SK-N-SH (cell line): ENCODE measurements around the gene RAB17. TPM values are rescaled to one million over a fixed set of nuclear protein-coding genes. Genes with fewer than 3 reads are reported as not detected.

Source experiments
- CTCF ChIA-PET: fragments of 300-600, 350-600 bp; formaldehyde crosslinking; extraction: SDS; loops from one replicate; lab custom pipeline; 2021; lab: Yijun Ruan, JAX
- POLR2A ChIA-PET: fragments of 350-600 bp; sonication (Branson Sonifier 250); formaldehyde crosslinking; extraction: SDS; loops from one replicate; lab custom pipeline; 2020; ENCODE audit warnings: antibody characterized with exemption, inconsistent platforms; lab: Yijun Ruan, JAX
- DNase-seq: peaks from one replicate; pipeline ENCODE4 v3.0.0; 2012
- H2AFZ ChIP-seq: fragments of 200-600 bp; sonication (generic); 2 replicates; pipeline ENCODE4 v1.8.1; 2016; ENCODE audit warnings: antibody characterized with exemption, mild to moderate bottlenecking, low read depth
- H3F3A ChIP-seq: fragments of 200-600 bp; sonication (generic); replicated peaks from 2 replicates; pipeline ENCODE3; 2016; ENCODE audit warnings: antibody characterized with exemption, mild to moderate bottlenecking; ENCODE audit not compliant: insufficient read depth
- H3K27ac ChIP-seq, 2 experiments: fragments of 200-500 bp in 1 of 2; fragments of 200-600 bp in 1 of 2; sonication (Bioruptor generic) in 1 of 2; sonication (generic), shearing (Covaris generic) in 1 of 2; 2 replicates each; pipeline versions ENCODE4 v1.5.1 to v1.6.1; 2014 to 2016; ENCODE audit warnings: low read depth in 2 of 2, inconsistent platforms in 1 of 2, low read length in 1 of 2, mild to moderate bottlenecking in 1 of 2, mixed read lengths in 1 of 2
- H3K27me3 ChIP-seq: fragments of 200-600 bp; sonication (generic), shearing (Covaris generic); 2 replicates; pipeline ENCODE4 v1.6.1; 2016; ENCODE audit warnings: mixed run types; ENCODE audit not compliant: insufficient read depth
- H3K36me3 ChIP-seq, 2 experiments: fragments of 200-500 bp in 1 of 2; fragments of 200-600 bp in 1 of 2; sonication (Bioruptor generic) in 1 of 2; sonication (generic) in 1 of 2; replicated peaks in 1 of 2; 2 replicates each; pipeline versions ENCODE3 to v1.5.1; 2014 to 2016; ENCODE audit warnings: low read length in 1 of 2, mild to moderate bottlenecking in 1 of 2; ENCODE audit not compliant: insufficient read depth in 2 of 2, control insufficient read depth in 1 of 2
- H3K4me1 ChIP-seq, 2 experiments: fragments of 200-500 bp in 1 of 2; fragments of 200-600 bp in 1 of 2; sonication (Bioruptor generic) in 1 of 2; sonication (generic), shearing (Covaris generic) in 1 of 2; 2 replicates each; pipeline versions ENCODE4 v1.5.1 to v1.6.1; 2014 to 2016; ENCODE audit warnings: low read depth in 1 of 2, low read length in 1 of 2, mixed run types in 1 of 2; ENCODE audit not compliant: insufficient read depth in 2 of 2, control insufficient read depth in 1 of 2
- H3K4me2 ChIP-seq: fragments of 200-600 bp; sonication (generic), shearing (Covaris generic); 2 replicates; pipeline ENCODE4 v1.6.1; 2017; ENCODE audit warnings: mixed run types
- H3K4me3 ChIP-seq, 2 experiments: fragments of 200-500 bp in 1 of 2; fragments of 200-600 bp in 1 of 2; sonication (Bioruptor generic) in 1 of 2; sonication (generic), shearing (Covaris generic) in 1 of 2; 2 replicates each; pipeline versions ENCODE4 v1.5.1 to v1.8.1; 2014 to 2016; ENCODE audit warnings: low read depth in 2 of 2, inconsistent platforms in 1 of 2, low read length in 1 of 2, mild to moderate bottlenecking in 1 of 2, mixed read lengths in 1 of 2, moderate library complexity in 1 of 2
- H3K79me2 ChIP-seq: fragments of 200-600 bp; sonication (generic); 2 replicates; pipeline ENCODE4 v1.8.1; 2017; ENCODE audit warnings: mild to moderate bottlenecking; ENCODE audit not compliant: insufficient read depth
- H3K9ac ChIP-seq: fragments of 200-600 bp; sonication (generic); 2 replicates; pipeline ENCODE4 v1.6.1; 2017; ENCODE audit warnings: mixed run types
- H3K9me2 ChIP-seq: fragments of 200-600 bp; sonication (generic); 2 replicates; pipeline ENCODE4 v1.6.1; 2017; ENCODE audit warnings: mixed run types
- H3K9me3 ChIP-seq: fragments of 200-600 bp; sonication (generic); 2 replicates; pipeline ENCODE4 v1.6.1; 2017; ENCODE audit warnings: mixed run types, mild to moderate bottlenecking, moderate library complexity
- H4K20me1 ChIP-seq: fragments of 200-600 bp; sonication (generic); 2 replicates; pipeline ENCODE4 v1.6.1; 2017; ENCODE audit warnings: mild to moderate bottlenecking, mixed run types; ENCODE audit not compliant: insufficient read depth
- CHD2 ChIP-seq: fragments of 150-350 bp; IDR thresholded peaks from 2 replicates; pipeline ENCODE4 v1.6.1; 2018; ENCODE audit warnings: low read length; ENCODE audit not compliant: partially characterized antibody
- FOXM1 ChIP-seq: IDR thresholded peaks from 2 replicates; pipeline ENCODE4 v1.4.0; 2012; ENCODE audit warnings: low read depth, mild to moderate bottlenecking
- GABPA ChIP-seq: IDR thresholded peaks from 2 replicates; pipeline ENCODE4 v1.4.0; 2012; ENCODE audit warnings: low read depth, mild to moderate bottlenecking
- JUND ChIP-seq: IDR thresholded peaks from 2 replicates; pipeline ENCODE4 v1.4.0; 2012
- MEF2A ChIP-seq: IDR thresholded peaks from 2 replicates; pipeline ENCODE4 v1.4.0; 2012; ENCODE audit warnings: low read depth, borderline replicate concordance
- NRF1 ChIP-seq: IDR thresholded peaks from 2 replicates; pipeline ENCODE4 v1.6.1; 2012; ENCODE audit warnings: low read depth, mild to moderate bottlenecking, low read length
- POLR2AphosphoS5 ChIP-seq: IDR thresholded peaks from 2 replicates; pipeline ENCODE4 v1.6.1; 2012; ENCODE audit warnings: low read depth, low read length
- RAD21 ChIP-seq: IDR thresholded peaks from 2 replicates; pipeline ENCODE4 v1.6.1; 2012; ENCODE audit warnings: mild to moderate bottlenecking, low read length
- RCOR1 ChIP-seq: fragments of 150-350 bp; IDR thresholded peaks from 2 replicates; pipeline ENCODE4 v1.6.1; 2017; ENCODE audit warnings: antibody characterized with exemption, low read length
- RXRA ChIP-seq: IDR thresholded peaks from 2 replicates; pipeline ENCODE4 v1.4.0; 2012; ENCODE audit warnings: low read depth, mild to moderate bottlenecking, borderline replicate concordance
- TEAD4 ChIP-seq: IDR thresholded peaks from 2 replicates; pipeline ENCODE4 v1.4.0; 2012; ENCODE audit warnings: mild to moderate bottlenecking, borderline replicate concordance; ENCODE audit not compliant: insufficient read depth
- WGBS: methylation state at CpG from one replicate; pipeline ENCODE4 v1.1.6; 2017; ENCODE audit warnings: low lambda C conversion rate; 5-methylcytosine and 5-hydroxymethylcytosine counted together
- polyA plus RNA-seq, 3 experiments: library from polyadenylated mRNA; depleted of rRNA; stranded (reverse); fragments of >200 nt; gene quantifications; 2 replicates each; pipeline ENCODE4 v1.2.3, GENCODE V29; 2012
- TF ChIP-seq, protein P1 (sequence below): fragments of 150-350 bp; IDR thresholded peaks from 2 replicates; pipeline ENCODE4 v1.6.1; 2016; ENCODE audit warnings: mild to moderate bottlenecking, low read depth, low read length
- TF ChIP-seq, protein P2 (sequence below): IDR thresholded peaks from 2 replicates; pipeline ENCODE4 v1.6.1; 2012; ENCODE audit warnings: mild to moderate bottlenecking, low read depth, low read length, moderate library complexity
- TF ChIP-seq, protein P3 (sequence below): IDR thresholded peaks from 2 replicates; pipeline ENCODE4 v1.4.0; 2012; ENCODE audit warnings: low read depth

RAB17 gene
- polyA plus RNA-seq, 1 of the 3 experiments (the other 2 are of a cell fraction): 0.10 TPM

DNA sequence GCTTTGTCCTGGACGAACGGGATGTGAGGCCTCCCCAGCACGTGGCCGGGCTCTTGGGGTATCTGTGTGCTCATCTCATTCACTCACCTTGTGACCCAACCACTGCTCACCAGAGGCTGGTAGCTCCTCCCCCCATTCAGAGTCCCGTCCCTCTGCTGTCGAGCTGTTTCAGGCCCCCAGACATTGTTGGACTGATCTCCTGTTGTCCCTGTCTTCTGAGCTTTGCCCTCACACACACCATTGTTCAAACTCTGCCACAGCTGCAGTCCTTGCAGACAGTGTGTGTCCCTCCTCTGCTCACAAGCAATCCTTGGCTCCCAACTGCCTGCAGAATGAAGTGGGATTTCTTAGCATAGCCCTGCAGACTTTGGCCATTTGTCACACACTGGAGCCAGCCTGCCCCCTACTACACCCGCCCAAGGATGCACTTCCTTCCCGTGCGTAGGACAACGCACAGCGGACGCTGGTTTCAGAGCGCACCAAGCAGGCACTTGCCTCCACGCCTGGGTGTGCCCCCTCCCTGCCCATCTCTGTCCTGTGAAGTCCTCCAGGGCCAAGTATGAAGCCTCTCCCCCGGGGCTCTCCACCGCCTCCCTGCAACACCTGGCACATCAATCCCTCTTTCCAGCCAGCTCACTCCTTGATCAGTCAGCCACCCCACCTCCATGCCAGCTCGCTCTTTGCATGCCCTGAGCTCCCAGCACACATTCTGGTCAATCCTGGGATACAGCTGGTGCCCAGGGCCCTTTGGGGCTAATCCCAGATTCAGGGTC, 40.7 kb downstream of the RAB17 start:
- H3K36me3 ChIP-seq: peaks cover 21 to 85% of the 10 kb centered on the region in 2 experiments

More for the DNA sequence above, 40.7 kb downstream of the RAB17 start:
- WGBS: 87% methylated on average over 15 of the region's 17 CpGs
- ChIA-PET CTCF (interaction anchor here (1.8 to 4.9 kb wide), 3 partner anchors 23 to 195 kb away, joined by 5 to 19 read pairs (median 17); no protein-coding TSS in a partner anchor), POLR2A (no interaction called here)
- Histone ChIP-seq H3K27ac (no peak overlapping the region), H3K4me2 (no peak overlapping the region), H3K9me2 (no peaks in the 10 kb centered on the region), H3F3A (peaks cover 33% of the 10 kb centered on the region), H3K9ac (no peak overlapping the region), H3K79me2 (no peaks in the 10 kb centered on the region), H3K27me3 (no peaks in the 10 kb centered on the region), H2AFZ (no peak overlapping the region), H4K20me1 (no peaks in the 10 kb centered on the region), H3K9me3 (peaks cover 9% of the 10 kb centered on the region; the same call in 1 of the 2 replicates), H3K4me3 (no peak overlapping the region), H3K4me1 (peaks cover 0 to 5% of the 10 kb centered on the region in 2 experiments; a peak in 1 of 4 replicates)
- no peak for DNase-seq
- TF ChIP-seq CHD2 (no peak), RAD21 (no peak), POLR2AphosphoS5 (no peak), RXRA (no peak), TEAD4 (no peak), MEF2A (no peak), JUND (no peak), RCOR1 (no peak), NRF1 (no peak), GABPA (no peak), FOXM1 (no peak)
- TF ChIP-seq, protein P1, sequence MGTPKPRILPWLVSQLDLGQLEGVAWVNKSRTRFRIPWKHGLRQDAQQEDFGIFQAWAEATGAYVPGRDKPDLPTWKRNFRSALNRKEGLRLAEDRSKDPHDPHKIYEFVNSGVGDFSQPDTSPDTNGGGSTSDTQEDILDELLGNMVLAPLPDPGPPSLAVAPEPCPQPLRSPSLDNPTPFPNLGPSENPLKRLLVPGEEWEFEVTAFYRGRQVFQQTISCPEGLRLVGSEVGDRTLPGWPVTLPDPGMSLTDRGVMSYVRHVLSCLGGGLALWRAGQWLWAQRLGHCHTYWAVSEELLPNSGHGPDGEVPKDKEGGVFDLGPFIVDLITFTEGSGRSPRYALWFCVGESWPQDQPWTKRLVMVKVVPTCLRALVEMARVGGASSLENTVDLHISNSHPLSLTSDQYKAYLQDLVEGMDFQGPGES: no peak
- TF ChIP-seq, protein P2, sequence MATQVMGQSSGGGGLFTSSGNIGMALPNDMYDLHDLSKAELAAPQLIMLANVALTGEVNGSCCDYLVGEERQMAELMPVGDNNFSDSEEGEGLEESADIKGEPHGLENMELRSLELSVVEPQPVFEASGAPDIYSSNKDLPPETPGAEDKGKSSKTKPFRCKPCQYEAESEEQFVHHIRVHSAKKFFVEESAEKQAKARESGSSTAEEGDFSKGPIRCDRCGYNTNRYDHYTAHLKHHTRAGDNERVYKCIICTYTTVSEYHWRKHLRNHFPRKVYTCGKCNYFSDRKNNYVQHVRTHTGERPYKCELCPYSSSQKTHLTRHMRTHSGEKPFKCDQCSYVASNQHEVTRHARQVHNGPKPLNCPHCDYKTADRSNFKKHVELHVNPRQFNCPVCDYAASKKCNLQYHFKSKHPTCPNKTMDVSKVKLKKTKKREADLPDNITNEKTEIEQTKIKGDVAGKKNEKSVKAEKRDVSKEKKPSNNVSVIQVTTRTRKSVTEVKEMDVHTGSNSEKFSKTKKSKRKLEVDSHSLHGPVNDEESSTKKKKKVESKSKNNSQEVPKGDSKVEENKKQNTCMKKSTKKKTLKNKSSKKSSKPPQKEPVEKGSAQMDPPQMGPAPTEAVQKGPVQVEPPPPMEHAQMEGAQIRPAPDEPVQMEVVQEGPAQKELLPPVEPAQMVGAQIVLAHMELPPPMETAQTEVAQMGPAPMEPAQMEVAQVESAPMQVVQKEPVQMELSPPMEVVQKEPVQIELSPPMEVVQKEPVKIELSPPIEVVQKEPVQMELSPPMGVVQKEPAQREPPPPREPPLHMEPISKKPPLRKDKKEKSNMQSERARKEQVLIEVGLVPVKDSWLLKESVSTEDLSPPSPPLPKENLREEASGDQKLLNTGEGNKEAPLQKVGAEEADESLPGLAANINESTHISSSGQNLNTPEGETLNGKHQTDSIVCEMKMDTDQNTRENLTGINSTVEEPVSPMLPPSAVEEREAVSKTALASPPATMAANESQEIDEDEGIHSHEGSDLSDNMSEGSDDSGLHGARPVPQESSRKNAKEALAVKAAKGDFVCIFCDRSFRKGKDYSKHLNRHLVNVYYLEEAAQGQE: no peak
- TF ChIP-seq, protein P3, sequence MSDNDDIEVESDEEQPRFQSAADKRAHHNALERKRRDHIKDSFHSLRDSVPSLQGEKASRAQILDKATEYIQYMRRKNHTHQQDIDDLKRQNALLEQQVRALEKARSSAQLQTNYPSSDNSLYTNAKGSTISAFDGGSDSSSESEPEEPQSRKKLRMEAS: no peak
